H9 (cell line): ENCODE data around the gene CHMP4B. TPM values are rescaled to one million over a fixed set of nuclear protein-coding genes. Genes with fewer than 3 reads are reported as not detected.

Source experiments
- DNase-seq: peaks from one replicate; pipeline ENCODE4 v3.0.0-alpha.2; 2017
- H2AFZ ChIP-seq: one replicate; pipeline ENCODE4 v1.6.1; 2013; ENCODE audit warnings: mild to moderate bottlenecking, low read length, control low read depth, moderate library complexity
- H2AK5ac ChIP-seq: 2 replicates; pipeline ENCODE4 v1.6.1; 2013; ENCODE audit warnings: low read length, control low read depth, mixed read lengths; ENCODE audit not compliant: insufficient read length
- H2BK120ac ChIP-seq: one replicate; pipeline ENCODE4 v1.6.1; 2013; ENCODE audit warnings: low read depth, mild to moderate bottlenecking, low read length, control low read depth, inconsistent platforms; ENCODE audit not compliant: poor library complexity, severe bottlenecking
- H2BK12ac ChIP-seq: 2 replicates; pipeline ENCODE4 v1.6.1; 2013; ENCODE audit warnings: low read length, control low read depth, mixed read lengths, low read depth; ENCODE audit not compliant: insufficient read length
- H2BK15ac ChIP-seq: 2 replicates; pipeline ENCODE4 v1.6.1; 2013; ENCODE audit warnings: low read depth, low read length, control low read depth
- H2BK20ac ChIP-seq: one replicate; pipeline ENCODE4 v1.6.1; 2013; ENCODE audit warnings: low read depth, mild to moderate bottlenecking, low read length, control low read depth, inconsistent platforms; ENCODE audit not compliant: poor library complexity, severe bottlenecking
- H2BK5ac ChIP-seq: 2 replicates; pipeline ENCODE4 v1.6.1; 2013; ENCODE audit warnings: low read length, control low read depth, mixed read lengths; ENCODE audit not compliant: insufficient read length
- H3K14ac ChIP-seq: 2 replicates; pipeline ENCODE4 v1.6.1; 2013; ENCODE audit warnings: low read length, control low read depth; ENCODE audit not compliant: insufficient read depth
- H3K18ac ChIP-seq: 2 replicates; pipeline ENCODE4 v1.6.1; 2013; ENCODE audit warnings: low read depth, mild to moderate bottlenecking, mixed read lengths, low read length, control low read depth; ENCODE audit not compliant: insufficient read length
- H3K23ac ChIP-seq: 2 replicates; pipeline ENCODE4 v1.6.1; 2013; ENCODE audit warnings: low read length, control low read depth, mixed read lengths, low read depth; ENCODE audit not compliant: insufficient read length
- H3K23me2 ChIP-seq: 2 replicates; pipeline ENCODE4 v1.6.1; 2013; ENCODE audit warnings: low read depth, mild to moderate bottlenecking, mixed read lengths, low read length, control low read depth; ENCODE audit not compliant: insufficient read length, poor library complexity, severe bottlenecking
- H3K27ac ChIP-seq: 2 replicates; pipeline ENCODE4 v1.5.1; 2013; ENCODE audit warnings: low read length, control low read depth, mixed read lengths, low read depth; ENCODE audit not compliant: insufficient read length
- H3K27me3 ChIP-seq: 2 replicates; pipeline ENCODE4 v1.6.1; 2013; ENCODE audit warnings: low read length, control low read depth, inconsistent platforms; ENCODE audit not compliant: insufficient read depth
- H3K4ac ChIP-seq: 2 replicates; pipeline ENCODE4 v1.6.1; 2013; ENCODE audit warnings: low read depth, mild to moderate bottlenecking, control low read depth, inconsistent platforms, low read length, moderate library complexity
- H3K4me1 ChIP-seq: 2 replicates; pipeline ENCODE4 v1.6.1; 2013; ENCODE audit warnings: low read length, control low read depth, inconsistent platforms; ENCODE audit not compliant: insufficient read depth
- H3K4me2 ChIP-seq: 2 replicates; pipeline ENCODE4 v1.6.1; 2013; ENCODE audit warnings: low read length, control low read depth, mixed read lengths; ENCODE audit not compliant: insufficient read length, insufficient read depth
- H3K56ac ChIP-seq: 2 replicates; pipeline ENCODE4 v1.6.1; 2013; ENCODE audit warnings: low read depth, mild to moderate bottlenecking, mixed read lengths, low read length, control low read depth; ENCODE audit not compliant: insufficient read length
- H3K79me1 ChIP-seq: 2 replicates; pipeline ENCODE4 v1.6.1; 2013; ENCODE audit warnings: low read depth, mild to moderate bottlenecking, moderate library complexity, low read length, control low read depth, inconsistent platforms; ENCODE audit not compliant: insufficient read depth, poor library complexity, severe bottlenecking
- H3K79me2 ChIP-seq: 2 replicates; pipeline ENCODE4 v1.6.1; 2013; ENCODE audit warnings: low read length, control low read depth, inconsistent platforms; ENCODE audit not compliant: insufficient read depth
- H3K9ac ChIP-seq: 2 replicates; pipeline ENCODE4 v1.6.1; 2013; ENCODE audit warnings: low read length, control low read depth, mixed read lengths; ENCODE audit not compliant: insufficient read length; ENCODE audit errors: extremely low read depth
- H3K9me3 ChIP-seq: one replicate; pipeline ENCODE4 v1.6.1; 2013; ENCODE audit warnings: low read depth, low read length, inconsistent platforms; ENCODE audit not compliant: control insufficient read depth
- H3T11ph ChIP-seq: one replicate; pipeline ENCODE4 v1.6.1; 2013; ENCODE audit warnings: mild to moderate bottlenecking, low read length, control low read depth, inconsistent platforms
- H4K20me1 ChIP-seq: one replicate; pipeline ENCODE4 v1.6.1; 2013; ENCODE audit not compliant: control insufficient read depth, insufficient read length, insufficient read depth
- H4K5ac ChIP-seq: 2 replicates; pipeline ENCODE4 v1.6.1; 2013; ENCODE audit warnings: low read depth, mild to moderate bottlenecking, mixed read lengths, low read length, control low read depth; ENCODE audit not compliant: insufficient read length
- H4K8ac ChIP-seq: replicated peaks from 2 replicates; pipeline ENCODE4 v1.6.1; 2013; ENCODE audit warnings: low read length, control low read depth, mixed read lengths, low read depth; ENCODE audit not compliant: insufficient read length
- H4K91ac ChIP-seq: 2 replicates; pipeline ENCODE4 v1.6.1; 2013; ENCODE audit warnings: low read depth, mild to moderate bottlenecking, moderate library complexity, mixed read lengths, low read length, control low read depth; ENCODE audit not compliant: insufficient read length
- H3K27ac Mint-ChIP-seq, 3 experiments: 2 replicates in 2 of 3; 3 replicates in 1 of 3; pipeline ENCODE4 v1.8.0; 2020 to 2021; ENCODE audit warnings: mixed read lengths in 3 of 3, mild to moderate bottlenecking in 1 of 3, moderate library complexity in 1 of 3
- H3K27me3 Mint-ChIP-seq: 2 replicates; pipeline ENCODE4 v1.8.0; 2021; ENCODE audit warnings: low read depth, mild to moderate bottlenecking, moderate library complexity, mixed read lengths
- H3K36me3 Mint-ChIP-seq, 3 experiments: 2 replicates in 2 of 3; 3 replicates in 1 of 3; pipeline ENCODE4 v1.8.0; 2020 to 2021; ENCODE audit warnings: low read depth in 3 of 3, mixed read lengths in 3 of 3; ENCODE audit not compliant: insufficient read depth in 1 of 3
- H3K4me1 Mint-ChIP-seq, 2 experiments: 2 replicates each; pipeline ENCODE4 v1.8.0; 2020; ENCODE audit warnings: mixed read lengths in 2 of 2
- H3K4me3 Mint-ChIP-seq, 2 experiments: 2 replicates in 1 of 2; 3 replicates in 1 of 2; pipeline ENCODE4 v1.8.0; 2020 to 2021; ENCODE audit warnings: mild to moderate bottlenecking in 2 of 2, mixed read lengths in 2 of 2, moderate library complexity in 1 of 2
- H3K9me3 Mint-ChIP-seq, 2 experiments: 2 replicates in 1 of 2; 3 replicates in 1 of 2; pipeline ENCODE4 v1.8.0; 2020; ENCODE audit warnings: mild to moderate bottlenecking in 2 of 2, mixed read lengths in 2 of 2, moderate library complexity in 1 of 2
- CTCF ChIP-seq: fragments of 200-600 bp; sonication (generic); conservative IDR thresholded peaks from 3 replicates; pipeline ENCODE4 v1.8.0; 2021; ENCODE audit warnings: antibody characterized with exemption, mild to moderate bottlenecking
- WGBS: extraction: QIAGEN DNeasy Blood & Tissue Kit; methylation state at CpG from one replicate; pipeline ENCODE4 v1.1.7; 2013; ENCODE audit warnings: missing lambda C conversion rate, low lambda C conversion rate, mixed read lengths; ENCODE audit not compliant: insufficient read length; ENCODE audit errors: extremely low coverage; 5-methylcytosine and 5-hydroxymethylcytosine counted together
- total RNA-seq: library from RNA; stranded (reverse); gene quantifications from 2 replicates; pipeline ENCODE4 v1.2.1, GENCODE V29; 2021

Gene CHMP4B
- total RNA-seq, 1 experiment from 2014 or later = 94.9 TPM

GRCh38 chr20:33864324-33864963 lies 53.3 kb downstream of the CHMP4B start:
- H3K79me2 ChIP-seq = no peaks in the 10 kb centered on the region

More at GRCh38 chr20:33864324-33864963, 53.3 kb downstream of the CHMP4B start:
- no peaks in the 10 kb centered on the region for H3K27me3 Mint-ChIP-seq
- DNase-seq = no peak
- H3K56ac ChIP-seq = no peak overlapping the region
- no peak overlapping the region for H3K4ac ChIP-seq
- no peak overlapping the region for H2BK15ac ChIP-seq
- H4K5ac ChIP-seq = no peak overlapping the region
- no peaks in the 10 kb centered on the region for H3K9me3 Mint-ChIP-seq
- H2BK5ac ChIP-seq = no peak overlapping the region
- peaks cover 10 to 18% of the 10 kb centered on the region in 2 experiments for H3K4me1 Mint-ChIP-seq
- H3K23ac ChIP-seq = no peak overlapping the region
- no peaks in the 10 kb centered on the region for H3K9me3 ChIP-seq
- no peak overlapping the region for H2AK5ac ChIP-seq
- no CpG with 5 or more reads among the region's 15 CpGs for WGBS
- H3T11ph ChIP-seq = no peak overlapping the region
- H3K4me1 ChIP-seq = no peaks in the 10 kb centered on the region
- H3K27me3 ChIP-seq = no peaks in the 10 kb centered on the region
- no peak overlapping the region for H2BK20ac ChIP-seq
- no peak overlapping the region for H3K18ac ChIP-seq
- H3K79me1 ChIP-seq = no peaks in the 10 kb centered on the region
- H3K27ac Mint-ChIP-seq = peak overlapping the region in 1 of 3 experiments; percentile 33; a peak in 2 of 7 replicates
- H2BK120ac ChIP-seq = no peak overlapping the region
- no peak overlapping the region for H3K4me3 Mint-ChIP-seq
- no peak overlapping the region for H4K8ac ChIP-seq
- no peak overlapping the region for H3K4me2 ChIP-seq
- no peaks in the 10 kb centered on the region for H4K20me1 ChIP-seq
- no peak overlapping the region for H2AFZ ChIP-seq
- no peaks in the 10 kb centered on the region for H3K23me2 ChIP-seq
- no peak overlapping the region for H3K27ac ChIP-seq
- no peak overlapping the region for H3K9ac ChIP-seq
- no peak for TF ChIP-seq CTCF
- H2BK12ac ChIP-seq = no peak overlapping the region
- no peak overlapping the region for H4K91ac ChIP-seq
- no peak overlapping the region for H3K14ac ChIP-seq
- no peaks in the 10 kb centered on the region for H3K36me3 Mint-ChIP-seq
